IPS-NIHi11 (cell line): ENCODE measurements around the gene N4BP2L2.

Source experiments
- DNase-seq: peaks from one replicate; pipeline ENCODE4 v3.0.0; 2012; ENCODE audit warnings: mixed read lengths, low spot score

N4BP2L2 gene

DNA sequence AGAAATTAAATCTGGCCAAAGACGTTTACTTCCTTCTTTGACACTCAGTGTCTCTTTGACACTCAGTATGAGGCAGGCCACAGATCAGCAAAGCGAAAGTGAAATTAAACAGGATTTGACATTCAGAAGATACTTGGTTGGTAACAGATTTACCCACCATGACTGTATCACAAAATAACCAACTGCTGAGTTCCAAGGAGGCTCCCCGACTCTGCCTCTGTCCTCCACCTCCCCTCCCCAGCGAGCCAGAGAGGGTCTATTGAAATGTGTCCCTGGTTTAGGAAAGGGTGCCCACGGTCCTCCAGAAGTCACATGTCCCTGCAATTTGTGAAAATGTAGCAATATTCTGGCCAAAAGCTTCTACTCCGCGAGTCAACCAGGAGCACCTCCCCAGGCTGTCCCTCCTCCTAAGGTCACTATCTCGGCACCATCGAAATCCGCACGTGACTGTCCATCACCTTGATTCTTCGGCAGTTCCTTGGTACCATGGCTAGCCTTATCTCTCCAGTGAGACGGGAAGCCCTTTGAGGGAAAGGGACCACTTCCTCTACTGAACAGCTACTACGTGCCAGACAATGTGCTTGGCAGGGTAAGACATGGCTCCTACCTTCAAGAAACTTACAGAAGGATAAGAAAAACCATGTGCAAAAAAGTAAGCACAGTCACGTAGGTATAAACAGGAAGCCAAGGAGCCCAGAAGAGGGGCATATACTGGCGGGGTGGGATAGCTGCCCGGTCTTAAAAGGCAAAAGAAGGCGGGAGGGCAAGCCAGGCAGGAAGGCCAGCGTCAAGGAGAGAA, 112.2 kb downstream of the N4BP2L2 start:
- no peak for DNase-seq

DNA sequence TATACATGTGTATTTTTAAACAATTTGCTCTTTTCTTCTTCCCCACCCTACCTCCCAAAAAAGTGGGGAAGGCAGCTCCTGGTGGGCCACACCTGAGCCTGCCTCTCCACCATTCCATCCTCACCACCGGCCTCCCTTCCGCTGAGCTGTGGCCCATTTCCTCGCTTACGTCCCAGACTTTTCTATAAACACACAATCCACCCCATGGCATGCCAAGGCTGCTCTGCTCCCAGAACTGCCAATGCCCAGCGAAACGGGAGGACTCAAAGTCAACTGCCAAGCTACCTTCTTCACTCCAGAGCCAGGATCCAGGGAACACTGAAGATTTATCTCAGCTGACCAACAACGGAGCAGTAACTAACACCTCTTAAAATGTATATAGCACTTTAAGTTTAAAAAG, 113.4 kb downstream of the N4BP2L2 start:
- no peak for DNase-seq

DNA sequence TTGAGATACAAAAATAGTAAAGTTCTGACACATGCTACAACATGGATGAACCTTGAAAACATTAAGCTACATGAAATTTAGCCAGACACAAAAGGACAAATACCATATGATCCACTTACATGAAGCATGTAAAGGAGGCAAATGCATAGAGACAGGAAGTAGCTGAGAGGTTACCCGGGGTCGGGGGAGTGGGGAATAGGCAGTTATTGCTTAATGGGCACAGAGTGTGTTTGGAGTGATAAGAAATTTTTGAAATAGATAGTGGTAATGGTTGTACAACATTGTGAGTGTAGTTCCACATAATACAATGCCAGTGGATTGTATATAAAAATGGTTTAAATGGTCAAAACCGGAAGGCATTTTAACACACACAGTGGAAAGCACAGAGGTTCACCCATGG, 115.0 kb downstream of the N4BP2L2 start:
- DNase-seq, result no peak

DNA sequence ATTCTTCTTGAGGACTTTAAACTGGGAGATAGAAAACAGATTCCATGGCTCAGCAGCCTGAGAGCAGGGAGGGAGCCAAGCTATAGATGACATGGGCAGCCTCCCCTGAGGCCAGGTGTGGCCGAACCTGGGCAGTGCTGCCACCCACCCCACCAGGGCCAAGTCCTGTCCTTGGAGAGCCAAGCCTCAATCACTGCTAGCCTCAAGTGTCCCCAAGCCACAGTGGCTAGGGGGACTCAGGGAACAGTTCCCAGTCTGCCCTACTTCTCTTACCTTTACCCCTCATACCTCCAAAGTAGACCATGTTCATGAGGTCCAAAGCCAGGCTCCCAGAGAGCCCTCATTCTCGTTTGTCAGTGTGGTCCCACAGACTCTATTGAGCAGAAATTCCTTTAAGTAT, 118.7 kb downstream of the N4BP2L2 start:
- no peak for DNase-seq

DNA sequence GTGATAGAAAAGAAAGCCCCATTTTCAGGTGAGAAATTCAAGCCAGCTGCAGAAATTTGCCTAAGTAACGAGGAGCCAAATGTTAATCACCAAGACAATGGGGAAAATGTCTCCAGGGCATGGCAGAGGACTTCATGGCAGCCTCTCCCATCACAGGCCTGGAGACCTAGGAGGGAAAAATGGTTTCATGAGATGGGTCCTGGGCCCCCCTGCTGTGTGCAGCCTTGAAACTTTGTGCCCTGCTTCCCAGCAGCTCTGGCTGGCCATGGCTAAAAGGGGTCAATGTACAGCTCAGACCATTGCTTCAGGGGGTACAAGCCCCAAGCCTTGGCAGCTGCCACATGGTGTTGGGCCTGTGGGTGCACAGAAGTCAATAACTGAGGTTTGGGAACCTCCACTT, 120.6 kb downstream of the N4BP2L2 start:
- DNase-seq, result no peak

DNA sequence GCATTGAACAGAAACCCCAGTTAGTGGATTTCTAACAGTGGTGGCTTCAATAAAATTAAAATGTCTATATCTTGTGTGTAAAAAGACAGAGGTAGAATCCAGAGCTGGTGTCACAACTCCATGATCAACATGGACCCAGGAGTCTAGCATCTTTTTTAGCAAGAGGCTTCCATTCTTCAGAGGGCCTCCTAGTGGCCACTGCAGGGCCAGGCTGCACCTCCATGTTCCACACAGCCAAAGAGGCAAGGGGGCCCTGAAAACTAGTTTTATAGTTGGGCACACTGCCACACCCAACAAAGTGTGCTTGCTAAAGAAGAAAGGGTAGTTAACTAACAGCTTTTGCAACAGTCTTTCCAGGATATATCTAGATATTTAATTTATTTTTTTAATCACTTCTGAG, 123.6 kb downstream of the N4BP2L2 start:
- peak; percentile 50 for DNase-seq

DNA sequence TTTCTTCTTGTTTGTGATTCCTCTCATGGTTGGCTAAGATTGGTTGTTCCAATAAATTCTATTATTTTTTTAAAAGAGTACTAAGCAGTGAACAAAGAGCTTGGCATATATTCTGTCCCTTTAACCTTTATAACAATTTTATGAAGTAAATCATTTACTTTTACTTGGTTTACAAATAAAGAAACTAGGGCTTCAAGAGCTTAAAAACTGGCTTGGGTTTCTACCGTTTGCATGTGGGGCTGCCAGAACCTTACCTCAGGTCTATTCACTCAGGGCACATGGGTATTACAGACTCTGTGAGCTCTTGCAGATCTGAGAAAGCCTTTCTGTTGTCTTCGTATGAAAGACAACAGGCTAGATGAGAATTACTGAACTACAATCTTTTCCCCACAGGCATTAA, 124.0 kb downstream of the N4BP2L2 start:
- no peak for DNase-seq

DNA sequence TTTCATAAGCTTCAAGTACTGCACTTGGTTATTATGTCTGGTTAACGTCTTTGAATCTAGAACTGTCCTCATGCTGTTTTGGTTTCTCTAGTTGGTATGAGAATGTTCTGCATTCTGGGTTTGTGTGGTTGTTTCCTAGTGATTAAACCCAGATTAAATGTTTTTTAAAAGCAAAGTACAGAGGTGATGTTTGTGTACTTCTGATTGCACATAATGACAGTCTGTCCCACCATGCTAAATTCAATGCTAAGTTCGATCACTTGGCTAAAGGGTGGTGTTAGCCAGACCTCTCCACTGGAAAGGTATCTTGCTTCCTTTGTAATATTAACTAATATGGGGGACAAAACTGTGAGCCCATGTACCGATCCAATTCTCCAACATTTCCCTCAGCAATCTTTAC, 125.3 kb downstream of the N4BP2L2 start:
- DNase-seq, result no peak

DNA sequence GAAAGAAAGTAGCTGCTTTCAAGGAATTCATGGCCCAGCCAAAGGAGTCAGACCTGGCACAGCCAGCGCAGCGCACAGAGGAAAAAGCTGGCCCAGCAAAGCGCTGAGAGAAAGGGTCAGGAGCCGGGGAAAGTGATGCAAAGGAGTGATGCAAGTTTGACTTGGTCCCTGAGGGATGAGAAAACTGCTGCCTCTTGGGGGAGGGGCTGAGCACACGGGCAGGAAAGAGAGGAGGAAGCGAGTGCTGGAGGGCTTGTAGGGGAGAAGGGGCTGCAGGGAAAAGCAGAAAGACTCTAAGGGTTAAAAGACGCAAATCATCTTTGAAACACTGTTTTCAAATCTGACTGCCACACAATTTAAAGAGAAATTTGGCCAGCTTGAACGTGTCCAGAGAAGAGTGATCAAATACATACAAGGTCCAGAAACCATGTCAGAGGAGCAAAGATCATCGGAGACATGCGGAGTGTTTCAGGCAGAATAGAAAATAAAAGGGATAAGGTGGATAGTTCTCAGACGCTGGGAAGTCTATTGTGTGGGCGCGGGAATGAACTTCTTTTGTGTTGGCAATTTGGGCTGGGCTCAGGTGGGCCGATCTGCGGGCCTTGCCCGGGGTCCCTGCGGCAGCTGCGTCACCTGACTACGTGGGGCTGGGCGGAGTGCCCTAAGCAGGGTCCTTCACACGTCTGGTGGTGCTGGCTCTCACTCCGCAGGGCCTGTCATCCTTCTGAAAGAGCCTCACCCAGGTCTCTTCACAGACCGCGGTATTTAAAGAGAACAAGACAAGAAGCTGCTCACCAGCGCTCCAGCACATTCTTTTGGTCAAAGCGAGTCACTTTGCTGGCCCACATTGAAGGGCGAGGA, 128.8 kb downstream of the N4BP2L2 start:
- DNase-seq, result peak; percentile 74

DNA sequence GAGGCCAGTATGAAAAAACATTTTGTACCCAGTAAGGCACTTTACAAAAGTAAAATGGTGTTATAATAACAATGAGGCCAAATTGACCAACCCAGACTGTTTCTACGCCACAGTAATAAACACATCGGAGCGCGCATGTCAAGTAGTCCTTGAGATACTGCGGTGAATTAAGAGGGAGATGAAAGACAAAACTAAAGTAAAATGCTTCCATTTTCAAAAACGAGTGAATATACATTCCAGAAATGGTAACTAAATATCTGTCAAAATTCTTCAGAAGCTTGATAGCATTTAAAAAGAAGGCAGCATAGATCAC, 129.6 kb downstream of the N4BP2L2 start:
- no peak for DNase-seq

DNA sequence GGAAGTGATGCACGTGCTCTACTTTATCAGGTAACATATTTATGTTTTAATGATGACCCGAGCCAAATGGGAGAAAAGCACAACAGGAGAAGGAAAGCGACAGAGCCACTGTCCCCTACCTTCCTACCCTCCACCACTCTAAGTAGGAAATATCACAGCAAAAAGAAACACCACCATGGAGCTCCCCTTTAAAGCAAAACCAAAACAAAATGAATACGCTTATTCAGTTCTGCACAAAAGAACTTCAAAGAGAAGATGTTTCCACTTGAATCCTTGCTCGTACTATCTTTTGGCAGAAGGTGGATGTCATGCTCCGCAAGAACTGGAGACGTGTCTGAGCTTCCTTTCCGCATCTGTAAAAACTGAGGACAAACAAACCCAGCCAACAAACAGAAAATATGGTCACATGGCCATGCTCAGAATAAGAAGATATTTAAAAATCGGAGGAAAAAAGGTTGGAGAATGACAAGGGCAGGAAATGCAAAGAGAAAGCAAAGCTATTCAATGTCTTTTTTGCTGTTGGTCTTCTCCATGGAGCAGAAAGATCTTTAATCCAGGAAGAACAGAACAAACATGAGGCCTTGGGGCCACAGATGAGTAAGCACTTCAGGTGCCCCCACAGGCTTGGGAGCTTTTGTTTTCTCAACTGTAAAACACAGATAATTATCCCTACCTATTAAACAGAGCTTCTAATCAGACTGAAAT, 130.1 kb downstream of the N4BP2L2 start:
- DNase-seq, result no peak

DNA sequence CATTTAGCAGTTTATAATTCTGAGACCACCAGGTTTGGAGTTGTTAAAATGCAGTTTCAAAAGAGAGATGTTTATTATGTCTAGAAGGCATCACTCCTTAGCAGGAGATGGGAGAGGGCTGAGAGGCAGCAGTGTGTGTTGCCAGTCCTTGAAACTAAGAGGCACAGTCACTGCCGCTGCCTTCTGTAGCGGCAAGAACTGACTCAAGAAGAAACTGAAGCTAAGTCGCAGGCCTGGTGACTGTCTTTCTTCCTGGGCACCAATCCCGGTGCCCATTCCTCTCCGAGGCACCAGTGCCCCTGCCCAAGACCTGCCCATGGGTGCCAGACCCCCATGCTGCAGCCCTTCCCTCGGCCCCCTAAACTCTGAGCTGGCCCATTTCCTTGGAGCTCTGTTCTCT, 130.7 kb downstream of the N4BP2L2 start:
- no peak for DNase-seq

DNA sequence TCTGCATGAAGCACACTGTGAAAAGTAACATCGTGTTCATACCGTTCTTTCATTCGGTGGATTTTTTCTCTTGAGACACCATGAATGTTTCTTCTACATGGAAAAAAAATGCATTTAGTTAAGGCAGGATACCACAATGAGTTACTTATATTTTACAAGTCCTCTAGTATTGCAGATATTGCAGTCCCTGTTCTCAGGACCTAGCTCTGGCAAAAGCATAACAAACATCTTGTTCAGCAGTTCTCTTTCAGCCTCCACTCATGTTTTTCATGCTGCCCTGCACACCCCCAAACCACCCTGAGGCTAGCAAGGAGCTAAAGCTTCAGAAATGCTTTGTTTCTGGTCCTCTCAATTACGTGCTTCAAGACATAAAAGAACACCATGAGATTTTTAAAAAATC, 135.5 kb downstream of the N4BP2L2 start:
- DNase-seq, result no peak

DNA sequence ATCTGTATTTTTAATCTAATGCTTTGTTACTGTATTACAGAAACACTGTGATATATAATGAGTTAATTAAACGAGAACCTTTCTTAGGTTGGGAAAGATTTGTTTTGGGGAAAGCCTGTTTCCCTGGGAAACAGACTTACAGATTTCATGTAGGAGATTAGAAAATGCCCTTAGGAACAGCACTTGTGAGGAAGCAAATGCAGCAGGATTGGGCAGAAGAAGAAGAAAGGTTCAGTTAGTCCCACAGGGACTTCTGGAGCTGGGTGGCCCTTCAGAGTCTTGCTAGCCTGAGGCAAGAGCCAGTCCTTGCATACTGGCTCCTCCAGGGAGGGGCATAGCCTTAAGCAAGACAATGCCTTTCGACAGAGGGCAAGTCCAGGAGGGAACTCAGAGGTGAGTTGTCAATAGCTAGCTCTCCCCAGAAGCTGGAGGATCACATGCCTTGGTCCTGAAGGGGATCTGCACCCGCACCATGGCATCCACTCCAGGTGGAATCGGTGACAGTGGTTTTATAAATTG, 147.4 kb downstream of the N4BP2L2 start:
- peak; percentile 61 for DNase-seq

DNA sequence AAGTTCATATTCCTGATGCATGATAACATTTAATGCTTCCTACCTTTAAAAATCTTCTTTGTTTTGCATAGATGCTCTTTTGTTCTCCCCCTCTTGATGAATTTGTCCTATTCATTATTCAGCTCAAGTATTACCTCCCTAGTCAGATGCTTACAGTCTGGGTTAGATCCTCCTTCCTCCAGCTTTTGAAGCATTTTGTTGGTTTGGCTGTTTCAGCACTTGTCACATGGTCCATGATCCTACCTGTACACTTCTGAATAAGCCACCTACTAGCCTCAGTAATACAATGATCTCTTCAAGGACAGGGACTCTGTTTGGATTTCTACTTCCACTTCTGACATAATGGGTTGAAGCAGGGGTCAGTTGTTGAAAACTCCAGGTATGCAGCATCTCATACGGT, 148.1 kb downstream of the N4BP2L2 start:
- DNase-seq, result no peak

DNA sequence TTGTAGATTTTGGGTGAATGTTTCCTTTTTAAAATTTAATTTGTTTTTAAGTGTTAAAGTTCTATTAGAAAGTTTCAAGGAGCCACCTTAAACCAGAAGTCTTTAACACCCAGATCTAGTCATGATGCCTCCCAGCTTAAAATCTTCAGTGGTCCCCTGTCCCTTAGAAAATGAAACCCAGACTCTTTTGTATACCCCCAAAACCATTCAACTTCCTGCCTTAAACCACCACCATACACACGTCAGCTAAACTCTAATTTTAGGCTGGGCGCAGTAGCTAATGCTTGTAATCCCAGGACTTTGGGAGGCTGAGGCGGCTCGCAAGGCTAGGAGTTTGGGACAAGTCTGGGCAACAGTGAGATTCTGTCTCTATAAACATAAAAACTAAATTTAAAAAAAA, 148.5 kb downstream of the N4BP2L2 start:
- no peak for DNase-seq

DNA sequence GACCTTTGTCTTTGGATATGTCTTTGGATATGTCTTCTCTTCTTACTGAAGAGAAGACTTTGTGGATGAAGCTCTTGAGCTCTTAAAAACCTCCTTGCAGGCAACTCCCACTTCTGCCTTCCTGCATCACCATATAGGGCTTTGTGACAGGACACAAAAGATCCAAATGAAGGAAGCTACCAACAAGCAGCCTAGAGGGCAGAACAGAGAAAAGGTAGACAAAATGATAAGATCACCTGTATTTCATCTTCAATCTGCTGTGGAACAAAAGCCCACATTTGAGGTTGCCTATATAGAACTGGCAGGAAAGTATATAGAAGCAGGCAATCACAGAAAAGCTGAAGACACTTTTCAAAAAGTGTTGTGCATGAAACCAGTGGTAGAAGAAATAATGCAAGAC, 153.2 kb downstream of the N4BP2L2 start:
- DNase-seq, result no peak

DNA sequence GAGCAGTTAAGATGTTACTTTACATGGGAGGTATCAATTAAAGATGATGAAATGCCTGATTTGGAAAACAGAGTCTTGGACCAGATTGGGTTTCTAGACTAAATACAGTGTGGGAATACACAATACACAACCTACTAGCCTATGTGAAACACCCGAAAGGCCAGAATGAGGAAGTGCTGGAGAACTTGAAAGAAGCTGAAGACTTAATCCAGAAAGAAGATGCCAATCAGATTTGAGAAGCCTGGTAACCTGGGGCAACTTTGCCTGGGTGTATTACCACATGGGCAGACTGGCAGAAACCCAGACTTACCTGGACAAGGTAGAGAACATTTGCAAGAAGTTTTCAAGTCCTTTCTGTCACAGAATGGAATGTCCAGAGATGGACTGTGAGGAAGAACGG, 153.9 kb downstream of the N4BP2L2 start:
- no peak for DNase-seq

DNA sequence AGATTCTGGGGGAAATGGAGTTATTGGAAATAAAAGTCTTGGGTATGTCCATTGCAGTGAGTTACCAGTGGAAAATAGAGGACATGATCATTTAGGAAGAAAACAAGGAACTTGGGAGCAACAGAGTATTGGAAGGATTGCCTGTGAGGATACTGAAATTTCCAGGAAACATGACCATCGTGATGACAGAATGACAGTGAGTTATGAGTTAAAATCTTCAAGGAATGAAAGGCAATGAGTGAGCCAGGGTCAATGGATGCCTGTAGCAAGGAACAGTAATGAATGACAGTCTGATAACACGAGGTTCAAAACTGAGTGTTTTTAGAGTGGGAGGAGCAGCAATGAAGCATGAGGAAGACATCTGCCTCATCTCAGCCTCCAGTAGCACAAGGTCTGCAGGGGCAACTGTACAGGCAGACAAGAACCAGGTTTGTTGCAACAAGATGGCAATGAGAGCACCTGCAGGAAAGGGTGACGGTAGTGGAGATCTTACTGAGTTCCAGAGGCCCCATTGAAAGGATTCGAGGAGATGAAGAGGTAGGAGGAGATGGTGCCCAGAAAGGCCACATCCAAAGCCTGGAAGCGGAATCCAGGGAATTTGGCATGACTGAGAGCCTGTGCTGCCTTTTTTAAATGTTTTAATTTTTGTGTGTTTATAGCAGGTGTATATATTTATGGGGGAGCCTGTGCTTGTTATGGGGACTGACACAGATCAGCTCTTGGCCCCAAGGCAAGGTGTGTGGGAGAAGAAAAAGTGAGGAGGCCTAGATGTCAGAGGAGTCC, 154.6 kb downstream of the N4BP2L2 start:
- no peak for DNase-seq
